B cell (primary cell): ENCODE measurements around the gene MAN2A1. TPM values are rescaled to one million over a fixed set of nuclear protein-coding genes. Genes with fewer than 3 reads are reported as not detected.

Experiments used
- ATAC-seq: fragments of 200-7000 bp; cut with Tn5 transposase; one replicate; pipeline ENCODE4 v1.10.0; 2021; ENCODE audit warnings: low read depth, mild to moderate bottlenecking, moderate number of reproducible peaks, moderate library complexity
- CTCF ChIA-PET: fragments of 350-600 bp; sonication (Branson Sonifier 250); formaldehyde crosslinking; loops from one replicate; lab custom pipeline; 2021; ENCODE audit warnings: antibody characterized with exemption, inconsistent platforms; lab: Charles Lee
- POLR2A ChIA-PET: fragments of 350-600 bp; sonication (Branson Sonifier 250); formaldehyde crosslinking; loops from one replicate; lab custom pipeline; 2021; ENCODE audit warnings: antibody characterized with exemption; lab: Charles Lee
- DNase-seq: peaks from one replicate; pipeline ENCODE4 v3.0.0; 2013
- H2AFZ ChIP-seq: 2 replicates; pipeline ENCODE4 v1.6.1; 2012; ENCODE audit warnings: mild to moderate bottlenecking, low read depth, low read length; ENCODE audit not compliant: insufficient read depth, poor library complexity, severe bottlenecking
- H3K27ac ChIP-seq, 2 donors: 1 replicate in 1 of 2; 2 replicates in 1 of 2; pipeline ENCODE4 v1.5.1; 2012 to 2013; ENCODE audit warnings: low read length in 2 of 2, mild to moderate bottlenecking in 2 of 2, moderate library complexity in 1 of 2
- H3K27me3 ChIP-seq, 4 experiments: fragments of 200-600 bp in 1 of 4; sonication (generic) in 1 of 4; replicated peaks in 1 of 4; 1 replicate in 2 of 4; 2 replicates in 2 of 4; pipeline versions ENCODE4 v1.6.1 to v1.7.0; 2013 to 2016; ENCODE audit warnings: low read length in 3 of 4, mild to moderate bottlenecking in 2 of 4, mixed read lengths in 1 of 4, moderate library complexity in 1 of 4; ENCODE audit not compliant: insufficient read depth in 4 of 4, control insufficient read depth in 3 of 4; ENCODE audit errors: control extremely low read depth in 1 of 4
- H3K36me3 ChIP-seq, 2 experiments: replicated peaks in 1 of 2; 1 replicate in 1 of 2; 2 replicates in 1 of 2; pipeline versions ENCODE4 v1.6.1 to v1.7.1; 2013; ENCODE audit warnings: low read length in 1 of 2; ENCODE audit not compliant: insufficient read depth in 2 of 2, control insufficient read depth in 1 of 2; ENCODE audit errors: control extremely low read depth in 1 of 2, extremely low read depth in 1 of 2
- H3K4me1 ChIP-seq, 2 donors: fragments of 200-600 bp in 1 of 2; sonication (generic) in 1 of 2; 1 replicate in 1 of 2; 2 replicates in 1 of 2; pipeline versions ENCODE4 v1.5.1 to v1.6.1; 2013 to 2017; ENCODE audit warnings: low read length in 2 of 2; ENCODE audit not compliant: control insufficient read depth in 2 of 2, insufficient read depth in 2 of 2
- H3K4me2 ChIP-seq: replicated peaks from 2 replicates; pipeline ENCODE3; 2012; ENCODE audit warnings: mild to moderate bottlenecking, low read depth, low read length; ENCODE audit not compliant: poor library complexity, severe bottlenecking
- H3K4me3 ChIP-seq, 5 experiments: fragments of 200-600 bp in 1 of 5; sonication (generic) in 1 of 5; 1 replicate in 3 of 5; 2 replicates in 2 of 5; pipeline versions ENCODE4 v1.5.1 to v1.7.0; 2011 to 2016; ENCODE audit warnings: low read length in 4 of 5, mild to moderate bottlenecking in 4 of 5, low read depth in 2 of 5, control low read depth in 1 of 5, moderate library complexity in 1 of 5; ENCODE audit not compliant: insufficient read depth in 1 of 5; ENCODE audit errors: control extremely low read depth in 1 of 5, extremely low read depth in 1 of 5
- H3K79me2 ChIP-seq: fragments of 200-600 bp; sonication (generic); one replicate; pipeline ENCODE4 v1.6.0; 2016; ENCODE audit warnings: low read length; ENCODE audit not compliant: control insufficient read depth, insufficient read depth
- H3K9ac ChIP-seq: fragments of 200-600 bp; sonication (generic); 2 replicates; pipeline ENCODE4 v1.6.1; 2017; ENCODE audit warnings: mild to moderate bottlenecking, low read length, moderate library complexity
- H3K9me3 ChIP-seq, 3 donors: one replicate each; pipeline versions ENCODE4 v1.6.1 to v1.7.1; 2013; ENCODE audit warnings: low read length in 2 of 3; ENCODE audit not compliant: control insufficient read depth in 2 of 3, insufficient read depth in 1 of 3; ENCODE audit errors: control extremely low read depth in 1 of 3
- H4K20me1 ChIP-seq: 2 replicates; pipeline ENCODE4 v1.6.0; 2012; ENCODE audit warnings: mild to moderate bottlenecking, low read length; ENCODE audit not compliant: insufficient read depth, control insufficient read depth, poor library complexity, severe bottlenecking
- H3K27ac Mint-ChIP-seq: one replicate; pipeline ENCODE4 v1.8.0; 2021; ENCODE audit warnings: mixed read lengths
- H3K27me3 Mint-ChIP-seq: one replicate; pipeline ENCODE4 v1.8.0; 2021; ENCODE audit warnings: mixed read lengths
- H3K4me1 Mint-ChIP-seq: one replicate; pipeline ENCODE4 v1.8.0; 2021; ENCODE audit warnings: mixed read lengths
- H3K4me3 Mint-ChIP-seq: one replicate; pipeline ENCODE4 v1.8.0; 2021; ENCODE audit warnings: mixed read lengths
- H3K9me3 Mint-ChIP-seq: one replicate; pipeline ENCODE4 v1.8.0; 2022; ENCODE audit warnings: mixed read lengths; ENCODE audit not compliant: insufficient read depth
- CTCF ChIP-seq: fragments of 200-600 bp; IDR thresholded peaks from one replicate; pipeline ENCODE4 v1.8.0; 2022; ENCODE audit warnings: antibody characterized with exemption, mild to moderate bottlenecking
- EZH2 ChIP-seq: IDR thresholded peaks from 2 replicates; pipeline ENCODE4 v1.6.1; 2012; ENCODE audit warnings: borderline replicate concordance, low read depth, mild to moderate bottlenecking, moderate library complexity, low read length; ENCODE audit not compliant: insufficient read depth, poor library complexity, severe bottlenecking
- WGBS: methylation state at CpG from one replicate; pipeline ENCODE4 v1.1.5; 2013; ENCODE audit warnings: missing lambda C conversion rate; ENCODE audit not compliant: insufficient coverage; 5-methylcytosine and 5-hydroxymethylcytosine counted together
- intact Hi-C: fragments of 100-400 bp; cut with micrococcal nuclease; formaldehyde crosslinking; loops from one replicate; pipeline ENCODE4 v1.10.0; 2022
- polyA plus RNA-seq: library from polyadenylated mRNA; depleted of rRNA; stranded (reverse); fragments of >200 nt; gene quantifications from 2 replicates; pipeline ENCODE4 v1.2.3, GENCODE V29; 2012
- total RNA-seq, 2 donors: library from RNA; stranded (reverse); fragments of 120-200 nt in 1 of 2; gene quantifications; 1 replicate in 1 of 2; 2 replicates in 1 of 2; pipeline versions ENCODE4 v1.2.3 to v1.2.4, GENCODE V29; 2013 to 2022

The MAN2A1 gene
- total and polyA plus RNA-seq, 2 donors (not counting 1 experiment from before 2014, with no cell fraction given), result 12.7 to 55.0 TPM

- no peaks in the 10 kb centered on the region for H3K27me3 Mint-ChIP-seq
- Histone ChIP-seq H3K27me3 (no peaks in the 10 kb centered on the region), H3K79me2 (no peaks in the 10 kb centered on the region), H3K36me3 (no peaks in the 10 kb centered on the region), H3K4me3 (no peak overlapping the region), H3K4me2 (no peak overlapping the region), H4K20me1 (no peaks in the 10 kb centered on the region), H3K27ac (no peak overlapping the region), H3K9me3 (no peaks in the 10 kb centered on the region), H3K9ac (no peak overlapping the region), H3K4me1 (no peaks in the 10 kb centered on the region), H2AFZ (no peak overlapping the region)
- CTCF ChIA-PET, result no interaction called here
- H3K4me1 Mint-ChIP-seq, result no peaks in the 10 kb centered on the region
- no peak overlapping the region for H3K4me3 Mint-ChIP-seq
- ATAC-seq (no peak), DNase-seq (no peak)
- intact Hi-C loops, result no loop called here
- TF ChIP-seq EZH2 (no peak), CTCF (no peak)
- POLR2A ChIA-PET, result no interaction called here
- H3K27ac Mint-ChIP-seq, result no peak overlapping the region
- H3K9me3 Mint-ChIP-seq, result no peaks in the 10 kb centered on the region
- WGBS, result no CpG with 5 or more reads among the region's 2 CpGs
Observed at GRCh38 chr5:109645707-109646192, 44.0 kb upstream of the MAN2A1 start.

- peaks cover 4% of the 10 kb centered on the region for H3K27me3 Mint-ChIP-seq
- no peak overlapping the region for H3K4me3 Mint-ChIP-seq
- no peak overlapping the region for H3K4me3 ChIP-seq
- H3K4me2 ChIP-seq, result no peak overlapping the region
- TF ChIP-seq CTCF, result no peak
- TF ChIP-seq EZH2, result no peak
- H3K27ac ChIP-seq, result no peak overlapping the region
- H3K36me3 ChIP-seq, result no peaks in the 10 kb centered on the region
- DNase-seq, result no peak
- ChIA-PET POLR2A (no interaction called here), CTCF (no interaction called here)
- 88% methylated on average over 3 of the region's 4 CpGs for WGBS
- H3K9ac ChIP-seq, result no peak overlapping the region
- H3K4me1 Mint-ChIP-seq, result no peaks in the 10 kb centered on the region
- H3K27me3 ChIP-seq, result no peaks in the 10 kb centered on the region
- H3K4me1 ChIP-seq, result no peaks in the 10 kb centered on the region
- intact Hi-C loops, result no loop called here
- no peak overlapping the region for H2AFZ ChIP-seq
- H4K20me1 ChIP-seq, result no peaks in the 10 kb centered on the region
- H3K79me2 ChIP-seq, result no peaks in the 10 kb centered on the region
- no peaks in the 10 kb centered on the region for H3K9me3 ChIP-seq
- no peak for ATAC-seq
- H3K9me3 Mint-ChIP-seq, result no peaks in the 10 kb centered on the region
- H3K27ac Mint-ChIP-seq, result no peak overlapping the region
Observed at GRCh38 chr5:109649318-109649717, 40.4 kb upstream of the MAN2A1 start.
